ENCODE measurements around the gene DRD4. TPM values are rescaled to one million over a fixed set of nuclear protein-coding genes. Genes with fewer than 3 reads are reported as not detected.
A peak's percentile ranks its signal among the peaks of the same experiment; 100 is the strongest.

The DRD4 gene
- total and polyA plus RNA-seq, 10 of the 15 experiments (the other 5 are each of a cell fraction or from before 2014, with no cell fraction given): not detected

DNA sequence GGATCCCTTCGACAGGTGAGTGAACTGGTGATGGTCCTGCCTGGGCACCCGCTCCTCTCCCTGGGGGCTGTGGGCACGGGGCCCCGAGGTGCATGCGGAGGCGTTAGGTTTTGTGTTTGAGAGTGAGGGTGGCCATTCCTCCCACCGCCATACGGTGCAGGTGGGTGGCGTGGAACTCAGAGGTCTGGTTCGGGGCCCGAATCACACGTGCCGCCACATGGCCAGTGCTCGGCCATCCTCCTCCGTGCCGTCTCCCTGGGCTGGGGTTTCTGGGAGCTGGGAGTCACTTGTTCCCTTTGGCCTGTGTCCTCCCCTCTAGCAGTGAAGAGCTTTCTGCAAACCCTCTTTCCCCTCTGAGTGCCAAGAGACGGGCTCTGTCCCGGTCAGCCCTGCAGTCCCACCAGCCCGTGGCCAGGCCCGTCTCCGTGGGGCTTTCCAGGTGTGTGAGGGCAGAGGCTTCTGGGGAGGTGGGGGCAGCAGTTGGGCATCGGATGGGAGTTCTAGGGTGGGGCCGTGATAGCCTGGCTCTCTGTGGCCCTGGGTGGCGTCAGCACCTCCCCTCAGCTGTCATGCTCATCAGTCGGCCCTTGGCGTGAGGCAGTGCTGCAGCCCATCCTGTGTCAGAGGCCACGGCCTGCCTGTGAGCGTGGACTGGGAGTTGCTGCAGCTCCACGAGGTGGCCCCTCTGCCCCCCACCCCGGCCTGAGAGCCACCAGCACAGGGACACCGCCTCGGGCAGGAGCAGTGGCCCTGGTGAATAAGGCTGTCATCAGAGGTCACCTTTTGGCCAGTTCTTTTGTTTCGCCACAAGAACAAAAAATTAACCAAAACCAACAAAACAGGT is 31.6 kb upstream of the DRD4 start (continued):
- TF ChIP-seq, protein P1, sequence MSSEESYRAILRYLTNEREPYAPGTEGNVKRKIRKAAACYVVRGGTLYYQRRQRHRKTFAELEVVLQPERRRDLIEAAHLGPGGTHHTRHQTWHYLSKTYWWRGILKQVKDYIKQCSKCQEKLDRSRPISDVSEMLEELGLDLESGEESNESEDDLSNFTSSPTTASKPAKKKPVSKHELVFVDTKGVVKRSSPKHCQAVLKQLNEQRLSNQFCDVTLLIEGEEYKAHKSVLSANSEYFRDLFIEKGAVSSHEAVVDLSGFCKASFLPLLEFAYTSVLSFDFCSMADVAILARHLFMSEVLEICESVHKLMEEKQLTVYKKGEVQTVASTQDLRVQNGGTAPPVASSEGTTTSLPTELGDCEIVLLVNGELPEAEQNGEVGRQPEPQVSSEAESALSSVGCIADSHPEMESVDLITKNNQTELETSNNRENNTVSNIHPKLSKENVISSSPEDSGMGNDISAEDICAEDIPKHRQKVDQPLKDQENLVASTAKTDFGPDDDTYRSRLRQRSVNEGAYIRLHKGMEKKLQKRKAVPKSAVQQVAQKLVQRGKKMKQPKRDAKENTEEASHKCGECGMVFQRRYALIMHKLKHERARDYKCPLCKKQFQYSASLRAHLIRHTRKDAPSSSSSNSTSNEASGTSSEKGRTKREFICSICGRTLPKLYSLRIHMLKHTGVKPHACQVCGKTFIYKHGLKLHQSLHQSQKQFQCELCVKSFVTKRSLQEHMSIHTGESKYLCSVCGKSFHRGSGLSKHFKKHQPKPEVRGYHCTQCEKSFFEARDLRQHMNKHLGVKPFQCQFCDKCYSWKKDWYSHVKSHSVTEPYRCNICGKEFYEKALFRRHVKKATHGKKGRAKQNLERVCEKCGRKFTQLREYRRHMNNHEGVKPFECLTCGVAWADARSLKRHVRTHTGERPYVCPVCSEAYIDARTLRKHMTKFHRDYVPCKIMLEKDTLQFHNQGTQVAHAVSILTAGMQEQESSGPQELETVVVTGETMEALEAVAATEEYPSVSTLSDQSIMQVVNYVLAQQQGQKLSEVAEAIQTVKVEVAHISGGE (CRISPR knock-in tag; IDR thresholded peaks at IDR 0.05): no peak

DNA sequence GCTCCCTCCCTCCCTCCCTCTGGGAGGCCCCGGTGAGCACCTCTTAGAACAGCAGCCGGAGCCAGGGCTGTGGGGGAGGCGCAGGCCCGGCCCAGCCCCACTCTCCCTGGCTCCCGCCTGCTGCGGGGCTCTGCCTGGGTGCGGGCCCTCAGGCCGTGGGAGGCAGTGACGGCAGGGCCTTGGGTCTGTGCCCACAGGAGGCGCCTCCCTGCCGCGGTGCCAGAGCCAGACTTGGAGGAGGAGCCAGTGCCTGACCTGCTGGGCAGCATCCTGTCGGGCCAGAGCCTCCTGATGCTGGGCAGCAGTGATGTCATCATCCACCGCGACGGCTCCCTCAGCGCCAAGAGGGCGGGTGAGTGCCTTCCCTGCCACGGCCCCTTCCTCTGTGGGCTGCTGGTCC is 30.8 kb upstream of the DRD4 start:
- 92% methylated on average over 18 of the region's 19 CpGs for WGBS (ENCODE audit: insufficient coverage, insufficient replicate concordance, low lambda C conversion rate, missing lambda C conversion rate)
- no peak overlapping the region for H3K4me2 ChIP-seq (ENCODE audit: control insufficient read depth, insufficient read depth)
- ATAC-seq: no peak
- no peaks in the 10 kb centered on the region for H3K79me2 ChIP-seq (ENCODE audit: control insufficient read depth, insufficient read depth, low read length)
- no peak overlapping the region for H3K4me3 ChIP-seq
- H2AFZ ChIP-seq (ENCODE audit: control insufficient read depth, low read depth, low read length): no peak overlapping the region
- intact Hi-C loops (cut with micrococcal nuclease; ENCODE audit: unreplicated experiment) (no loop called here), in situ Hi-C loops (cut with MboI) (no loop called here)
- RAD21 ChIA-PET (ENCODE audit: unreplicated experiment): no interaction called here
- H3K36me3 ChIP-seq (ENCODE audit: control insufficient read depth in 2 of 2, insufficient read depth in 2 of 2, low read length in 1 of 2): peaks cover 14 to 68% of the 10 kb centered on the region in 2 experiments; a peak in 3 of 4 replicates
- no peak for TF ChIP-seq IKZF2 (IDR thresholded peaks at IDR 0.05)
- peak; percentile 46 for TF ChIP-seq POLR2A (IDR thresholded peaks at IDR 0.05; ENCODE audit: low read depth, low read length)
- H3K27me3 ChIP-seq (replicated peaks in 1 of 2; ENCODE audit: control insufficient read depth in 2 of 2, insufficient read depth in 2 of 2, low read length in 1 of 2): no peaks in the 10 kb centered on the region
- CTCF ChIA-PET: interaction anchor here (0.6 kb wide), 1 partner anchor 14 kb away, joined by 3 read pairs; no protein-coding TSS in a partner anchor
- H3K4me1 ChIP-seq (ENCODE audit: control insufficient read depth, insufficient read depth, low read length): no peaks in the 10 kb centered on the region
- no peak overlapping the region for H3K9ac ChIP-seq (ENCODE audit: control insufficient read depth, insufficient read depth, low read length)
- no TSS peak for BruUV-seq (replicated peaks)
- POLR2A ChIA-PET: no interaction called here
- no peak for DNase-seq (ENCODE audit: low read depth, low spot score)
- SMC1A ChIA-PET (ENCODE audit: uncharacterized antibody, unreplicated experiment): no interaction called here
- no peak for FAIRE-seq
- H3K9me3 ChIP-seq (replicated peaks; ENCODE audit: control insufficient read depth, insufficient read depth, low read length): no peaks in the 10 kb centered on the region
- no peaks in the 10 kb centered on the region; the same call in 1 of the 2 replicates for H4K20me1 ChIP-seq (ENCODE audit: control insufficient read depth, insufficient read depth)
- no peak overlapping the region for H3K27ac ChIP-seq (ENCODE audit: control insufficient read depth, insufficient read depth)
